Fibroblast of lung (primary cell): ENCODE results near the gene ANAPC1.
"Not testable (repeated sequence)": the region's sequence is repeated elsewhere in the genome, so short reads cannot be mapped to it uniquely, and the experiment has no call there.

Experiments
- EZH2 ChIP-seq: IDR thresholded peaks from 2 replicates; pipeline ENCODE4 v1.5.1; 2012; ENCODE audit warnings: low read length, control low read depth, mild to moderate bottlenecking; ENCODE audit errors: missing control alignments
- TF ChIP-seq, protein P1 (sequence below), 2 donors: IDR thresholded peaks in 1 of 2; conservative IDR thresholded peaks in 1 of 2; 1 replicate in 1 of 2; 2 replicates in 1 of 2; pipeline ENCODE4 v1.5.1; 2011 to 2012; ENCODE audit warnings: low read length in 2 of 2, control low read depth in 1 of 2, inconsistent platforms in 1 of 2, low read depth in 1 of 2, mild to moderate bottlenecking in 1 of 2

DNA sequence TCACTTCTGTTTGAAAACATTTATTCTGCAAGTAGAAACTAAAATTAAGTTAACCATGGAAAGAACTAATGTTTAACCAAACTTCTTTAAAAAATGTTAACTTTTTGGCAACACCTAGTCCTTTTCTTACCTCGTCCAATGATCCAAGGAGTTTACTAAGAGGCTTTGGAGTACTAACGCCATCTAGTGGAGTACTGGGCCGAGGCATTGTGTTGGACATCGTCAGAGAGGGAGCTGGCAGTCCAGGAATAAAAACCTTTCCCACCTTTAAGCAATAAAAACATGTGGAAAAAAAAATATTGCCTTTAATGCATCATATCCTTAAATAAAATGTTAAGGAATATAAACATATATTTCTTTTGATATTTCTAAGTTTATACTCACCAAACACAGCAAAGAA, 33.3 kb downstream of the ANAPC1 start:
- TF ChIP-seq, protein P1, sequence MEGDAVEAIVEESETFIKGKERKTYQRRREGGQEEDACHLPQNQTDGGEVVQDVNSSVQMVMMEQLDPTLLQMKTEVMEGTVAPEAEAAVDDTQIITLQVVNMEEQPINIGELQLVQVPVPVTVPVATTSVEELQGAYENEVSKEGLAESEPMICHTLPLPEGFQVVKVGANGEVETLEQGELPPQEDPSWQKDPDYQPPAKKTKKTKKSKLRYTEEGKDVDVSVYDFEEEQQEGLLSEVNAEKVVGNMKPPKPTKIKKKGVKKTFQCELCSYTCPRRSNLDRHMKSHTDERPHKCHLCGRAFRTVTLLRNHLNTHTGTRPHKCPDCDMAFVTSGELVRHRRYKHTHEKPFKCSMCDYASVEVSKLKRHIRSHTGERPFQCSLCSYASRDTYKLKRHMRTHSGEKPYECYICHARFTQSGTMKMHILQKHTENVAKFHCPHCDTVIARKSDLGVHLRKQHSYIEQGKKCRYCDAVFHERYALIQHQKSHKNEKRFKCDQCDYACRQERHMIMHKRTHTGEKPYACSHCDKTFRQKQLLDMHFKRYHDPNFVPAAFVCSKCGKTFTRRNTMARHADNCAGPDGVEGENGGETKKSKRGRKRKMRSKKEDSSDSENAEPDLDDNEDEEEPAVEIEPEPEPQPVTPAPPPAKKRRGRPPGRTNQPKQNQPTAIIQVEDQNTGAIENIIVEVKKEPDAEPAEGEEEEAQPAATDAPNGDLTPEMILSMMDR (conservative IDR thresholded peaks at IDR 0.05 in 1 of 2, IDR thresholded peaks at IDR 0.05 in 1 of 2; ENCODE audit: low read depth in 1 of 2, low read length in 2 of 2), result peak; percentile 21 to 44
- TF ChIP-seq EZH2, result not testable (repeated sequence)
